K562 (cell line): ENCODE measurements around the gene GALR1. TPM values are rescaled to one million over a fixed set of nuclear protein-coding genes. Genes with fewer than 3 reads are reported as not detected.

ENCODE experiments used
- CTBP1 ChIP-seq: fragments of 450-650 bp; IDR thresholded peaks from 2 replicates; pipeline ENCODE4 v1.6.1; 2016; ENCODE audit warnings: borderline replicate concordance
- ESRRA ChIP-seq: fragments of 450-650 bp; IDR thresholded peaks from 2 replicates; pipeline ENCODE4 v1.6.1; 2014; ENCODE audit warnings: low read depth, mild to moderate bottlenecking, moderate library complexity, borderline replicate concordance
- KDM5B ChIP-seq: fragments of 200-600 bp; sonication (generic); IDR thresholded peaks from 2 replicates; pipeline ENCODE4 v1.6.1; 2012; ENCODE audit warnings: low read depth, mild to moderate bottlenecking, moderate library complexity, low read length, control low read depth, inconsistent platforms; ENCODE audit not compliant: insufficient replicate concordance
- L3MBTL2 ChIP-seq: fragments of 450-650 bp; IDR thresholded peaks from 2 replicates; pipeline ENCODE4 v1.6.1; 2016; ENCODE audit warnings: mild to moderate bottlenecking, moderate library complexity
- RAD51 ChIP-seq: fragments of 450-650 bp; IDR thresholded peaks from 2 replicates; pipeline ENCODE4 v1.7.1; 2016; ENCODE audit warnings: low read depth, mild to moderate bottlenecking, borderline replicate concordance
- RBBP5 ChIP-seq: fragments of 200-600 bp; sonication (generic); IDR thresholded peaks from 2 replicates; pipeline ENCODE4 v1.6.1; 2012; ENCODE audit warnings: borderline replicate concordance, mild to moderate bottlenecking, low read length, control low read depth, inconsistent platforms; ENCODE audit not compliant: insufficient read depth, poor library complexity, severe bottlenecking
- TRIM24 ChIP-seq, 2 experiments: fragments of 450-650 bp; IDR thresholded peaks; 2 replicates each; pipeline ENCODE4 v1.6.1; 2016
- polyA plus RNA-seq, 8 experiments: library from polyadenylated mRNA; depleted of rRNA in 4 of 8; stranded (reverse) in 5 of 8; unstranded in 3 of 8; fragments of >200 nt; fragmentation: Nextera tagmentation in 2 of 8; fragmentation: Illumina TruSeq in 1 of 8; extraction: Ambion mirVana in 2 of 8; extraction: Trizol in 1 of 8; gene quantifications; 2 replicates each; pipeline versions ENCODE4 v1.2.1 to v1.2.3, GENCODE V29; 2011 to 2014; ENCODE audit warnings: inconsistent platforms in 1 of 8, missing spikeins in 1 of 8
- total RNA-seq, 7 experiments: library from RNA; depleted of rRNA in 6 of 7; stranded (reverse); fragments of >200 nt in 6 of 7; fragmentation: Illumina TruSeq in 2 of 7; extraction: Trizol in 2 of 7; gene quantifications; 2 replicates each; pipeline versions ENCODE4 v1.2.1 to v1.2.3, GENCODE V29; 2011 to 2021; ENCODE audit warnings: low replicate concordance in 1 of 7
- TF ChIP-seq, protein P1 (sequence below): sonication (generic); formaldehyde crosslinking; IDR thresholded peaks from 2 replicates; pipeline ENCODE4 v1.9.0; 2022; ENCODE audit warnings: mild to moderate bottlenecking, missing genetic modification reagents
- TF ChIP-seq, protein P2 (sequence below), 2 experiments: fragments of 450-650 bp; IDR thresholded peaks; 2 replicates each; pipeline ENCODE4 v1.6.1; 2016; ENCODE audit warnings: mild to moderate bottlenecking in 2 of 2, borderline replicate concordance in 1 of 2, low read depth in 1 of 2, moderate library complexity in 1 of 2
- TF ChIP-seq, protein P3 (sequence below): fragments of 250-450 bp; sonication (Bioruptor Pico); IDR thresholded peaks from 2 replicates; pipeline ENCODE4 v1.5.0; 2021; ENCODE audit warnings: mild to moderate bottlenecking, moderate library complexity
- TF ChIP-seq, protein P4 (sequence below): sonication (generic); IDR thresholded peaks from 2 replicates; pipeline ENCODE4 v1.6.1; 2016

The GALR1 gene
- total and polyA plus RNA-seq, 9 of the 15 experiments (the other 6 are each of a cell fraction or from before 2014, with no cell fraction given), result not detected

DNA sequence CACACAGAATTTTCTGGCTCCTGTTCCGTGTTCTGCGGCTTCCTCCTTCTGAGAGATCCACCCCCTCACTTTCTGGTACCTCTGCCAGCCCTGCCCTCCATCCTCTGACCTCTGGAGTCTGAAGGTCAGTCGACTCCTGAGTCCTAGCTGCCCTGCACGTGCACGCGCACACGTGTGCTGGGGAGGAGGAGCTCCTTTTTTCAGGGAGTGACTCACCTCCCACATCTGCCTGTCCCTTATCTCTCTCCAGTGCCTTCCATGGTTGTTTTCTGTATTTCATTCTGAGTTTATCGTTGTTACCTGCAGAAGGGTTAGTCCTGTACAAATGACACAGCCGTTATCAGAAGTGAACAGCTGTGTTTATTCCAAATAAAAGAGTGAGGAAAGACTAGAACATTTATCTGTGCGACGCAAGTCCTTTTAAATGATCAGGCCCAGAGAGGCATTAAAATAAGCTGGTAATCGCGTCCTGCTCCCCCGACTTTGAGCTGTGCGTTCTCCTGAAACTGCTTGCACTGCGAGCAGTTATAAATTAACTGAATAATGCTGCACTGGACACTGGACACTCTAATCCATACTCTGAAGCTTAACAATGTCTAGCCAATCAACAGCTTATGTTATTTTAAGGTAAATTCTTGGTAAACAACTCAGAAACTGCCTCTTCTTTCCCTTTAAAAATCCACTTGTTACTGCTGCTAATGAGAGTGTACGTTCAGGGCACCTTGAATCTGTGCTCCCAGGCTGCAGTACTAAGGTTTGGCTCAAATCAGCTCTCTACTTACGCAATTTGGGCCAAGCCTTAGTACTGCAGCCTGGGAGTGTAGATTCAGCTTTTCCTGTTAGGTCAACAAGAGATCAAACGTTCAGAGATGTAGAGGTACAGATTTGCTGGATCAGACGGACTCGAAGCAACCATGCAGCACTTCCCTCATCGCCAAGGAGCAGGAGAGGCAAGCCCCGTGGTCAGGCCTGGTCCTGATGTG lies 72.5 kb downstream of the GALR1 start (continued):
- TF ChIP-seq, protein P1, sequence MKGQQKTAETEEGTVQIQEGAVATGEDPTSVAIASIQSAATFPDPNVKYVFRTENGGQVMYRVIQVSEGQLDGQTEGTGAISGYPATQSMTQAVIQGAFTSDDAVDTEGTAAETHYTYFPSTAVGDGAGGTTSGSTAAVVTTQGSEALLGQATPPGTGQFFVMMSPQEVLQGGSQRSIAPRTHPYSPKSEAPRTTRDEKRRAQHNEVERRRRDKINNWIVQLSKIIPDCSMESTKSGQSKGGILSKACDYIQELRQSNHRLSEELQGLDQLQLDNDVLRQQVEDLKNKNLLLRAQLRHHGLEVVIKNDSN (CRISPR knock-in tag), result 0 out of 2 replicates have a peak, but pooled peaks have one; percentile 37
- TF ChIP-seq CTBP1 (peak; percentile 95), RBBP5 (no peak), L3MBTL2 (peak; percentile 28; the same call in 1 of the 2 replicates), KDM5B (no peak), TRIM24 (IDR thresholded peaks at IDR 0.05) (peak; percentile 94), ESRRA (peak; percentile 97), RAD51 (0 out of 2 replicates have a peak, but pooled peaks have one; percentile 41)
- TF ChIP-seq, protein P2, sequence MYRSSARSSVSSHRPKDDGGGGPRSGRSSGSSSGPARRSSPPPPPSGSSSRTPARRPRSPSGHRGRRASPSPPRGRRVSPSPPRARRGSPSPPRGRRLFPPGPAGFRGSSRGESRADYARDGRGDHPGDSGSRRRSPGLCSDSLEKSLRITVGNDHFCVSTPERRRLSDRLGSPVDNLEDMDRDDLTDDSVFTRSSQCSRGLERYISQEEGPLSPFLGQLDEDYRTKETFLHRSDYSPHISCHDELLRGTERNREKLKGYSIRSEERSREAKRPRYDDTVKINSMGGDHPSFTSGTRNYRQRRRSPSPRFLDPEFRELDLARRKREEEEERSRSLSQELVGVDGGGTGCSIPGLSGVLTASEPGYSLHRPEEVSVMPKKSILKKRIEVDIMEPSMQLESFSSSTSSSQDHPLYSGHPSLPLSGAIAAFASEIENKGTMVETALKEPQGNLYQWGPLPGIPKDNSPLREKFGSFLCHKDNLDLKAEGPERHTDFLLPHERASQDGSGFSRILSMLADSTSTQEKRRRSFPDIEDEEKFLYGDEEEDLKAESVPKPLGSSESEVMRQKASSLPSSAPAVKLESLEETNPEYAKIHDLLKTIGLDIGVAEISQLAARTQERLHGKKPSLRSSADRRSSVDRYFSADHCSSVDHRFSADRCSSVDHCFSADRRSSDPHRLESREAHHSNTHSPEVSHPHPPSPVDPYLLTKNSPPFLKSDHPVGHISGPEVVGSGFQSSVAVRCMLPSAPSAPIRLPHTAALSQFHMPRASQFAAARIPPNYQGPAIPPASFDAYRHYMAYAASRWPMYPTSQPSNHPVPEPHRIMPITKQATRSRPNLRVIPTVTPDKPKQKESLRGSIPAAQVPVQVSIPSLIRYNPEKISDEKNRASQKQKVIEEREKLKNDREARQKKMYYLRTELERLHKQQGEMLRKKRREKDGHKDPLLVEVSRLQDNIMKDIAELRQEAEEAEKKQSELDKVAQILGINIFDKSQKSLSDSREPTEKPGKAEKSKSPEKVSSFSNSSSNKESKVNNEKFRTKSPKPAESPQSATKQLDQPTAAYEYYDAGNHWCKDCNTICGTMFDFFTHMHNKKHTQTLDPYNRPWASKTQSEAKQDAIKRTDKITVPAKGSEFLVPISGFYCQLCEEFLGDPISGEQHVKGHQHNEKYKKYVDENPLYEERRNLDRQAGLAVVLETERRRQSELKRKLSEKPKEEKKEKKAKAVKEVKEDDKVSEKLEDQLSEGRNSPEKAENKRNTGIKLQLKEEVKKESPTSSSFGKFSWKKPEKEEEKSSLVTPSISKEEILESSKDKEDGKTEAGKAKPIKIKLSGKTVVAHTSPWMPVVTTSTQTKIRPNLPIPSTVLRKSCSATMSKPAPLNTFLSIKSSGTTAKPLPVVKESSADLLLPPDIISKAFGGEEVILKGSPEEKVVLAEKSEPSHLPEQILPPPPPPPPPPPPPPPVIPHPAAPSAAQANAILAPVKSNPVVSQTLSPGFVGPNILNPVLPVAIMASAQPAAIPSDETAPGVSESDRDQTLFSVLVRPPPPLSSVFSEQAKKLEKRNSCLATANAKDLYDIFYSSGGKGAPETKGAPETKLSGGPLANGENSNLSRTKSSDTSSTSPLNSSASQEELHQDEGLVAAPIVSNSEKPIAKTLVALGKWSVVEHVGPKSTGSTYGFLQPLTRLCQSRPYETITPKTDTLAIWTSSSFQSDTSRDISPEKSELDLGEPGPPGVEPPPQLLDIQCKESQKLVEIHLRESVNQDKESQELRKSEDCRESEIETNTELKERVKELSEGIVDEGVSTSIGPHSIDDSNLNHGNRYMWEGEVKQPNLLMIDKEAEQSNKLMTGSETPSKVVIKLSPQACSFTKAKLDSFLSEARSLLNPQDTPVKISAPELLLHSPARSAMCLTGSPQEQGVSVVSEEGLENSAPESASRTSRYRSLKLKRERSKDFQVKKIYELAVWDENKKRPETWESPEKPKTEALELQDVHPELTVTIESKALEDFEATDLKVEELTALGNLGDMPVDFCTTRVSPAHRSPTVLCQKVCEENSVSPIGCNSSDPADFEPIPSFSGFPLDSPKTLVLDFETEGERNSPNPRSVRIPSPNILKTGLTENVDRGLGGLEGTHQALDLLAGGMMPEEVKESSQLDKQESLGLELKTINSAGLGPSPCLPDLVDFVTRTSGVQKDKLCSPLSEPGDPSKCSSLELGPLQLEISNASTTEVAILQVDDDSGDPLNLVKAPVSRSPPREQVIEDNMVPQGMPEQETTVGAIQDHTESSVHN (IDR thresholded peaks at IDR 0.05; ENCODE audit: borderline replicate concordance in 1 of 2, low read depth in 1 of 2), result peak in 1 of 2 experiments; percentile 79; a peak in 2 of 4 replicates
- TF ChIP-seq, protein P3, sequence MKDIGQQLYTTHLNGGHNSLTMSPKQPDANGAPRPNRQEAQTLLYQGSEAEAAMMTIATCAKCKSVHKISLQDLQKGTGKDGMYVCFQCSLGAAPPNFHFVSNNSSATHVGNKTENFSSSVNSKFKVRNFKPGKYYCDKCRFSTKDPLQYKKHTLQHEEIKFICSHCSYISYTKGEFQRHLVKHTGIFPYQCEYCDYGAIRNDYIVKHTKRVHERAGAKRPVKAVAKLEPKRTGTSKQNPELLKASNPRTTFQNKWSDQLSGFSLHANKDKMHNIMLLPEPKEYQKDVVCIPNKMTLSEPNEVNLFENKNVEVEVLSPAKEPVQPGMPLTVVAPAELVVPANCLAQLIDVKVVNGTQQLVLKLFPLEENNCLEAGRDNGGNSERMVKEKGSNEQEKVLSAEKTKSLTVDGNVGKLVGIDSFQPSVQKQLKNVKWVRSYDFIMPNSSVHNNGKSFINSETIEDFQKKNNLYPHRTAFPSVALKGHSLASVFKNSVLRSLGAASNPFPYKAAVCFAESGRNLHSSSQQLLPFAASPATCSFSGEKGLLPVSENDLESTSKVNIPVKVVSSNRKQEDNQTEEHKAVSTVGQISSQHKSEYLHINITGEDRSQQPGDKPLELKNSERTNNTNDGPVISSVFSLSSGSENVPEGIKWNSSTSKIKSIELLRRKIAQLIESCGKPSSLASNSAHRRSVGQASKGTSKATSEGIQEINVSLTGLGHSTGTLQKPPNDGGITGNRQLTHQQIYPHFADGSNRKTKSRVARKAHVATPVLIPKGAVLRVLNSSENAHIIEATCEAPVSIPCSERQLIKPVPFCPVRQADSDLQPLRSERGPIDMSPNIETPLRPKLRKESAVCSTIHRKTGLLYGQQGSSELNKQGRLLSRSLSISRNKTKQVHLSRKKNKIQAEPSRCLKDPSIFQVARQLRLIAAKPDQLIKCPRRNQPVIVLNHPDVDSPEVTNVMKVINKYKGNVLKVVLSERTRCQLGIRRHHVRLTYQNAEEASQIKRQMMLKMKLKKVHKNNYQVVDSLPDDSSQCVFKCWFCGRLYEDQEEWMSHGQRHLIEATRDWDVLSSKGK (CRISPR knock-in tag), result no peak
- TF ChIP-seq, protein P4, sequence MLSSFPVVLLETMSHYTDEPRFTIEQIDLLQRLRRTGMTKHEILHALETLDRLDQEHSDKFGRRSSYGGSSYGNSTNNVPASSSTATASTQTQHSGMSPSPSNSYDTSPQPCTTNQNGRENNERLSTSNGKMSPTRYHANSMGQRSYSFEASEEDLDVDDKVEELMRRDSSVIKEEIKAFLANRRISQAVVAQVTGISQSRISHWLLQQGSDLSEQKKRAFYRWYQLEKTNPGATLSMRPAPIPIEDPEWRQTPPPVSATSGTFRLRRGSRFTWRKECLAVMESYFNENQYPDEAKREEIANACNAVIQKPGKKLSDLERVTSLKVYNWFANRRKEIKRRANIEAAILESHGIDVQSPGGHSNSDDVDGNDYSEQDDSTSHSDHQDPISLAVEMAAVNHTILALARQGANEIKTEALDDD, result 0 out of 2 replicates have a peak, but pooled peaks have one; percentile 24
